ENCODE measurements around the gene TJP3. TPM values are rescaled to one million over a fixed set of nuclear protein-coding genes. Genes with fewer than 3 reads are reported as not detected.

Gene TJP3
- total RNA-seq, 2 donors from 2014 or later = 15.7 to 25.9 TPM

GRCh38 chr19:3730457-3730958 is 22.3 kb downstream of the TJP3 start:
- no peak overlapping the region for H3K4me3 Mint-ChIP-seq
- no peaks in the 10 kb centered on the region for H3K4me1 ChIP-seq (ENCODE audit: control insufficient read depth, insufficient read depth, low read length)
- no peak overlapping the region for H3K4me3 ChIP-seq (ENCODE audit: low read length)
- no peak overlapping the region for H3K27ac Mint-ChIP-seq
- H3K9ac ChIP-seq (ENCODE audit: extremely low read depth, low read length, poor library complexity, severe bottlenecking) = no peak overlapping the region
- no peak overlapping the region for H3K27ac ChIP-seq (ENCODE audit: low read depth, low read length)
- H3K27me3 ChIP-seq (ENCODE audit: control insufficient read depth, insufficient read depth, low read length, poor library complexity, severe bottlenecking) = no peaks in the 10 kb centered on the region
- WGBS, 2 experiments (ENCODE audit: insufficient coverage in 1 of 2, insufficient read length in 1 of 2) = 90 to 96% methylated on average over 17 to 32 of the region's 32 CpGs
- H3K9me3 Mint-ChIP-seq = no peaks in the 10 kb centered on the region
- H3K36me3 Mint-ChIP-seq (ENCODE audit: low read depth) = peaks cover 2% of the 10 kb centered on the region
- peaks cover 2% of the 10 kb centered on the region for H3K27me3 Mint-ChIP-seq (ENCODE audit: insufficient read depth)
- TF ChIP-seq CTCF (conservative IDR thresholded peaks at IDR 0.05) = no peak
- no peaks in the 10 kb centered on the region for H3K36me3 ChIP-seq (ENCODE audit: control insufficient read depth, insufficient read depth, low read length)
- H3K9me3 ChIP-seq (ENCODE audit: control insufficient read depth, low read length) = no peaks in the 10 kb centered on the region
- H3K4me1 Mint-ChIP-seq = no peaks in the 10 kb centered on the region
- no peak for DNase-seq

- no peak for DNase-seq
- no peak overlapping the region for H3K4me3 ChIP-seq (ENCODE audit: low read length)
- 80 to 94% methylated on average over 1 of the region's 1 CpG for WGBS, 2 experiments (ENCODE audit: insufficient coverage in 1 of 2, insufficient read length in 1 of 2)
- H3K27me3 ChIP-seq (ENCODE audit: control insufficient read depth, insufficient read depth, low read length, poor library complexity, severe bottlenecking) = no peaks in the 10 kb centered on the region
- Mint-ChIP-seq H3K4me1 (no peaks in the 10 kb centered on the region), H3K27me3 (ENCODE audit: insufficient read depth) (no peaks in the 10 kb centered on the region), H3K27ac (no peak overlapping the region), H3K4me3 (no peak overlapping the region), H3K36me3 (ENCODE audit: low read depth) (peaks cover 2% of the 10 kb centered on the region), H3K9me3 (no peaks in the 10 kb centered on the region)
- H3K36me3 ChIP-seq (ENCODE audit: control insufficient read depth, insufficient read depth, low read length) = no peaks in the 10 kb centered on the region
- H3K4me1 ChIP-seq (ENCODE audit: control insufficient read depth, insufficient read depth, low read length) = no peaks in the 10 kb centered on the region
- no peak overlapping the region for H3K27ac ChIP-seq (ENCODE audit: low read depth, low read length)
- no peaks in the 10 kb centered on the region for H3K9me3 ChIP-seq (ENCODE audit: control insufficient read depth, low read length)
- peak; percentile 18 for TF ChIP-seq CTCF (conservative IDR thresholded peaks at IDR 0.05)
- H3K9ac ChIP-seq (ENCODE audit: extremely low read depth, low read length, poor library complexity, severe bottlenecking) = no peak overlapping the region
Observed at GRCh38 chr19:3732108-3732507, 23.9 kb downstream of the TJP3 start.

GRCh38 chr19:3733549-3734309 is 25.5 kb downstream of the TJP3 start:
- WGBS, 2 experiments (ENCODE audit: insufficient coverage in 1 of 2, insufficient read length in 1 of 2) = 78 to 92% methylated on average over 15 to 20 of the region's 20 CpGs
- TF ChIP-seq CTCF (conservative IDR thresholded peaks at IDR 0.05) = no peak
- Mint-ChIP-seq H3K4me1 (no peaks in the 10 kb centered on the region), H3K36me3 (ENCODE audit: low read depth) (peaks cover 2% of the 10 kb centered on the region), H3K27me3 (ENCODE audit: insufficient read depth) (no peaks in the 10 kb centered on the region), H3K27ac (no peak overlapping the region), H3K4me3 (no peak overlapping the region), H3K9me3 (no peaks in the 10 kb centered on the region)
- Histone ChIP-seq H3K4me1 (ENCODE audit: control insufficient read depth, insufficient read depth, low read length) (no peaks in the 10 kb centered on the region), H3K27me3 (ENCODE audit: control insufficient read depth, insufficient read depth, low read length, poor library complexity, severe bottlenecking) (no peaks in the 10 kb centered on the region), H3K9ac (ENCODE audit: extremely low read depth, low read length, poor library complexity, severe bottlenecking) (no peak overlapping the region), H3K4me3 (ENCODE audit: low read length) (no peak overlapping the region), H3K9me3 (ENCODE audit: control insufficient read depth, low read length) (no peaks in the 10 kb centered on the region), H3K27ac (ENCODE audit: low read depth, low read length) (no peak overlapping the region), H3K36me3 (ENCODE audit: control insufficient read depth, insufficient read depth, low read length) (no peaks in the 10 kb centered on the region)
- no peak for DNase-seq

Measured in endodermal cell (in vitro differentiated cells).